IPS-15b (cell line): ENCODE results near the gene RPS14.

Source experiments
- H3K27me3 ChIP-seq: one replicate; pipeline ENCODE4 v1.6.1; 2013; ENCODE audit warnings: low read length; ENCODE audit not compliant: control insufficient read depth, insufficient read depth
- H3K36me3 ChIP-seq: one replicate; pipeline ENCODE4 v1.6.1; 2013; ENCODE audit warnings: low read length; ENCODE audit not compliant: control insufficient read depth, insufficient read depth
- H3K4me1 ChIP-seq: one replicate; pipeline ENCODE4 v1.6.1; 2013; ENCODE audit warnings: mild to moderate bottlenecking, low read length; ENCODE audit not compliant: control insufficient read depth, insufficient read depth
- H3K4me3 ChIP-seq: one replicate; pipeline ENCODE4 v1.5.1; 2013; ENCODE audit warnings: low read depth, low read length
- H3K9ac ChIP-seq: one replicate; pipeline ENCODE4 v1.6.1; 2013; ENCODE audit warnings: low read depth, mild to moderate bottlenecking, low read length
- H3K9me3 ChIP-seq: one replicate; pipeline ENCODE4 v1.6.1; 2013; ENCODE audit warnings: mild to moderate bottlenecking, low read length; ENCODE audit not compliant: control insufficient read depth, insufficient read depth

Gene RPS14

GRCh38 chr5:150473673-150474358 is 24.3 kb upstream of the RPS14 start:
- H3K4me3 ChIP-seq = no peak overlapping the region
- H3K9ac ChIP-seq = no peak overlapping the region
- H3K4me1 ChIP-seq = peaks cover 9% of the 10 kb centered on the region
- no peaks in the 10 kb centered on the region for H3K36me3 ChIP-seq
- no peaks in the 10 kb centered on the region for H3K27me3 ChIP-seq
- H3K9me3 ChIP-seq = no peaks in the 10 kb centered on the region

GRCh38 chr5:150469718-150470469 is 20.4 kb upstream of the RPS14 start:
- H3K4me1 ChIP-seq = peaks cover 9% of the 10 kb centered on the region
- no peak overlapping the region for H3K9ac ChIP-seq

GRCh38 chr5:150468206-150468605 is 18.7 kb upstream of the RPS14 start:
- H3K36me3 ChIP-seq = no peaks in the 10 kb centered on the region
- no peaks in the 10 kb centered on the region for H3K27me3 ChIP-seq
- no peak overlapping the region for H3K9ac ChIP-seq
- no peaks in the 10 kb centered on the region for H3K9me3 ChIP-seq
- no peak overlapping the region for H3K4me3 ChIP-seq
- H3K4me1 ChIP-seq = peaks cover 8% of the 10 kb centered on the region

More at GRCh38 chr5:150469718-150470469, 20.4 kb upstream of the RPS14 start:
- Histone ChIP-seq H3K4me3 (no peak overlapping the region), H3K36me3 (no peaks in the 10 kb centered on the region), H3K27me3 (no peaks in the 10 kb centered on the region), H3K9me3 (no peaks in the 10 kb centered on the region)

GRCh38 chr5:150465927-150466326 is 16.4 kb upstream of the RPS14 start:
- peaks cover 15% of the 10 kb centered on the region for H3K4me1 ChIP-seq
- no peaks in the 10 kb centered on the region for H3K9me3 ChIP-seq
- no peak overlapping the region for H3K9ac ChIP-seq
- H3K36me3 ChIP-seq = no peaks in the 10 kb centered on the region
- H3K4me3 ChIP-seq = no peak overlapping the region
- no peaks in the 10 kb centered on the region for H3K27me3 ChIP-seq

- H3K9me3 ChIP-seq = no peaks in the 10 kb centered on the region
- peak overlapping the region; percentile 6 for H3K9ac ChIP-seq
- peaks cover 20% of the 10 kb centered on the region for H3K4me1 ChIP-seq
- no peaks in the 10 kb centered on the region for H3K27me3 ChIP-seq
- no peak overlapping the region for H3K4me3 ChIP-seq
- no peaks in the 10 kb centered on the region for H3K36me3 ChIP-seq
Measured at GRCh38 chr5:150464554-150465012, 15.0 kb upstream of the RPS14 start.

- Histone ChIP-seq H3K36me3 (no peaks in the 10 kb centered on the region), H3K4me3 (no peak overlapping the region), H3K9ac (no peak overlapping the region)
Measured at GRCh38 chr5:150461231-150461630, 11.7 kb upstream of the RPS14 start.

GRCh38 chr5:150460781-150461180 is 11.2 kb upstream of the RPS14 start:
- Histone ChIP-seq H3K4me1 (peaks cover 26% of the 10 kb centered on the region), H3K9ac (no peak overlapping the region), H3K4me3 (no peak overlapping the region)

More at GRCh38 chr5:150461231-150461630, 11.7 kb upstream of the RPS14 start:
- no peaks in the 10 kb centered on the region for H3K9me3 ChIP-seq
- H3K4me1 ChIP-seq = peaks cover 26% of the 10 kb centered on the region
- H3K27me3 ChIP-seq = no peaks in the 10 kb centered on the region

GRCh38 chr5:150458802-150459557 is 9.4 kb upstream of the RPS14 start:
- Histone ChIP-seq H3K36me3 (no peaks in the 10 kb centered on the region), H3K4me3 (no peak overlapping the region), H3K9me3 (no peaks in the 10 kb centered on the region), H3K9ac (no peak overlapping the region), H3K27me3 (no peaks in the 10 kb centered on the region), H3K4me1 (peaks cover 33% of the 10 kb centered on the region)

More at GRCh38 chr5:150460781-150461180, 11.2 kb upstream of the RPS14 start:
- H3K9me3 ChIP-seq = no peaks in the 10 kb centered on the region
- no peaks in the 10 kb centered on the region for H3K27me3 ChIP-seq
- no peaks in the 10 kb centered on the region for H3K36me3 ChIP-seq

GRCh38 chr5:150457562-150458240 is 8.2 kb upstream of the RPS14 start:
- Histone ChIP-seq H3K36me3 (no peaks in the 10 kb centered on the region), H3K9ac (no peak overlapping the region), H3K9me3 (no peaks in the 10 kb centered on the region), H3K4me1 (peaks cover 30% of the 10 kb centered on the region), H3K4me3 (no peak overlapping the region), H3K27me3 (no peaks in the 10 kb centered on the region)

GRCh38 chr5:150457121-150457520 is 7.6 kb upstream of the RPS14 start:
- Histone ChIP-seq H3K27me3 (no peaks in the 10 kb centered on the region), H3K9me3 (no peaks in the 10 kb centered on the region), H3K4me1 (peaks cover 30% of the 10 kb centered on the region), H3K4me3 (no peak overlapping the region), H3K9ac (no peak overlapping the region), H3K36me3 (no peaks in the 10 kb centered on the region)

- H3K4me3 ChIP-seq = no peak overlapping the region
- no peaks in the 10 kb centered on the region for H3K27me3 ChIP-seq
- H3K4me1 ChIP-seq = peaks cover 15% of the 10 kb centered on the region
- no peaks in the 10 kb centered on the region for H3K36me3 ChIP-seq
- H3K9ac ChIP-seq = no peak overlapping the region
- no peaks in the 10 kb centered on the region for H3K9me3 ChIP-seq
Measured at GRCh38 chr5:150454492-150455229, 5.1 kb upstream of the RPS14 start.
